ENCODE results near the gene PELI2.

The PELI2 gene

GRCh38 chr14:56211084-56211483 lies 92.9 kb downstream of the PELI2 start:
- DNase-seq = no peak

GRCh38 chr14:56211844-56212243 lies 93.6 kb downstream of the PELI2 start:
- DNase-seq = no peak

- DNase-seq = no peak
These were observed 94.3 kb downstream of the PELI2 start for GRCh38 chr14:56212521-56212920.

GRCh38 chr14:56213306-56213705 lies 95.1 kb downstream of the PELI2 start:
- no peak for DNase-seq

- DNase-seq = no peak
These were observed 97.0 kb downstream of the PELI2 start for GRCh38 chr14:56215180-56215579.

GRCh38 chr14:56216626-56217379 lies 98.6 kb downstream of the PELI2 start:
- peak; percentile 21 for DNase-seq

GRCh38 chr14:56217380-56218045 lies 99.3 kb downstream of the PELI2 start:
- DNase-seq = no peak

GRCh38 chr14:56219666-56220413 lies 101.6 kb downstream of the PELI2 start:
- no peak for DNase-seq

- no peak for DNase-seq
These were observed 103.3 kb downstream of the PELI2 start for GRCh38 chr14:56221382-56222128.

- DNase-seq = no peak
These were observed 106.0 kb downstream of the PELI2 start for GRCh38 chr14:56224229-56224628.

GRCh38 chr14:56224691-56225681 lies 106.8 kb downstream of the PELI2 start:
- no peak for DNase-seq

- DNase-seq = no peak
These were observed 117.2 kb downstream of the PELI2 start for GRCh38 chr14:56235388-56235787.

GRCh38 chr14:56237398-56237797 lies 119.2 kb downstream of the PELI2 start:
- DNase-seq = no peak

GRCh38 chr14:56241461-56241860 lies 123.2 kb downstream of the PELI2 start:
- DNase-seq = no peak

- no peak for DNase-seq
These were observed 124.9 kb downstream of the PELI2 start for GRCh38 chr14:56243110-56243509.

- no peak for DNase-seq
These were observed 126.1 kb downstream of the PELI2 start for GRCh38 chr14:56244138-56244789.

- no peak for DNase-seq
These were observed 129.4 kb downstream of the PELI2 start for GRCh38 chr14:56247495-56248200.

GRCh38 chr14:56248442-56248841 lies 130.2 kb downstream of the PELI2 start:
- no peak for DNase-seq

- DNase-seq = no peak
These were observed 142.8 kb downstream of the PELI2 start for GRCh38 chr14:56261046-56261445.

- DNase-seq = no peak
These were observed 144.3 kb downstream of the PELI2 start for GRCh38 chr14:56262530-56262929.

- no peak for DNase-seq
These were observed 149.8 kb downstream of the PELI2 start for GRCh38 chr14:56268039-56268438.
